HL-60 (cell line): ENCODE data around the gene DNAJC6.

Experiments used
- CTCF ChIP-seq: IDR thresholded peaks from one replicate; pipeline ENCODE4 v1.5.1; 2011; ENCODE audit warnings: low read length, control low read depth, inconsistent platforms; ENCODE audit not compliant: insufficient read depth
- POLR2AphosphoS5 ChIP-seq: IDR thresholded peaks from 2 replicates; pipeline ENCODE4 v1.6.1; 2012; ENCODE audit warnings: low read depth
- TF ChIP-seq, protein P1 (sequence below): IDR thresholded peaks from 2 replicates; pipeline ENCODE4 v1.6.1; 2012; ENCODE audit warnings: low read depth; ENCODE audit not compliant: insufficient replicate concordance

DNA sequence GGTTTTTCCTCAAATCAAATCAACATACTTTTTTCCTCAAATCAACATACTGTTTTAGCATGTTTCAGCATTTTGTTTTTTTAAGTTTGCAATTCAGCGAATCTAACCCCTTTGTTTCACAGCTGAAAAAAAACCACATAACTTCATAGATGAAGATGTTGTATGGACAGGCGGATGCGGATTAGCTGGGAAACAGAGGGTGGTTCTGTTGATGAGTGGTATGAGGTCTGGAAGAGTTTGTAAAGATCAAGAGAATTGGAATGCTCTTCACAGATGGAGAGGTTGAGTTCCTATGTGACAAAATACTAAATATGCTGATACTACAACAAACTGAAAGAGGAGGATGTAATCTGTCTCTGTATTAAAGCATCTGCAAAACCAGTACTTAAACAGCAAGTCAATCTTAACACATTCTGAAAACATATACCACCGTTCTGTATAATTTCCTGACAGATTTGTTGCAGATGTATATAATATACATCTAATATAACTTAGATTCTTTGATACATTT, 100.5 kb downstream of the DNAJC6 start:
- no peak for TF ChIP-seq POLR2AphosphoS5
- TF ChIP-seq CTCF: no peak
- TF ChIP-seq, protein P1, sequence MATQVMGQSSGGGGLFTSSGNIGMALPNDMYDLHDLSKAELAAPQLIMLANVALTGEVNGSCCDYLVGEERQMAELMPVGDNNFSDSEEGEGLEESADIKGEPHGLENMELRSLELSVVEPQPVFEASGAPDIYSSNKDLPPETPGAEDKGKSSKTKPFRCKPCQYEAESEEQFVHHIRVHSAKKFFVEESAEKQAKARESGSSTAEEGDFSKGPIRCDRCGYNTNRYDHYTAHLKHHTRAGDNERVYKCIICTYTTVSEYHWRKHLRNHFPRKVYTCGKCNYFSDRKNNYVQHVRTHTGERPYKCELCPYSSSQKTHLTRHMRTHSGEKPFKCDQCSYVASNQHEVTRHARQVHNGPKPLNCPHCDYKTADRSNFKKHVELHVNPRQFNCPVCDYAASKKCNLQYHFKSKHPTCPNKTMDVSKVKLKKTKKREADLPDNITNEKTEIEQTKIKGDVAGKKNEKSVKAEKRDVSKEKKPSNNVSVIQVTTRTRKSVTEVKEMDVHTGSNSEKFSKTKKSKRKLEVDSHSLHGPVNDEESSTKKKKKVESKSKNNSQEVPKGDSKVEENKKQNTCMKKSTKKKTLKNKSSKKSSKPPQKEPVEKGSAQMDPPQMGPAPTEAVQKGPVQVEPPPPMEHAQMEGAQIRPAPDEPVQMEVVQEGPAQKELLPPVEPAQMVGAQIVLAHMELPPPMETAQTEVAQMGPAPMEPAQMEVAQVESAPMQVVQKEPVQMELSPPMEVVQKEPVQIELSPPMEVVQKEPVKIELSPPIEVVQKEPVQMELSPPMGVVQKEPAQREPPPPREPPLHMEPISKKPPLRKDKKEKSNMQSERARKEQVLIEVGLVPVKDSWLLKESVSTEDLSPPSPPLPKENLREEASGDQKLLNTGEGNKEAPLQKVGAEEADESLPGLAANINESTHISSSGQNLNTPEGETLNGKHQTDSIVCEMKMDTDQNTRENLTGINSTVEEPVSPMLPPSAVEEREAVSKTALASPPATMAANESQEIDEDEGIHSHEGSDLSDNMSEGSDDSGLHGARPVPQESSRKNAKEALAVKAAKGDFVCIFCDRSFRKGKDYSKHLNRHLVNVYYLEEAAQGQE: no peak
